GM12801 (cell line): ENCODE results near the gene SEC24B.

ENCODE experiments used
- TF ChIP-seq, protein P1 (sequence below): IDR thresholded peaks from one replicate; pipeline ENCODE4 v1.5.1; 2011; ENCODE audit warnings: control low read depth; ENCODE audit not compliant: insufficient read length; ENCODE audit errors: extremely low read depth

Gene SEC24B

DNA sequence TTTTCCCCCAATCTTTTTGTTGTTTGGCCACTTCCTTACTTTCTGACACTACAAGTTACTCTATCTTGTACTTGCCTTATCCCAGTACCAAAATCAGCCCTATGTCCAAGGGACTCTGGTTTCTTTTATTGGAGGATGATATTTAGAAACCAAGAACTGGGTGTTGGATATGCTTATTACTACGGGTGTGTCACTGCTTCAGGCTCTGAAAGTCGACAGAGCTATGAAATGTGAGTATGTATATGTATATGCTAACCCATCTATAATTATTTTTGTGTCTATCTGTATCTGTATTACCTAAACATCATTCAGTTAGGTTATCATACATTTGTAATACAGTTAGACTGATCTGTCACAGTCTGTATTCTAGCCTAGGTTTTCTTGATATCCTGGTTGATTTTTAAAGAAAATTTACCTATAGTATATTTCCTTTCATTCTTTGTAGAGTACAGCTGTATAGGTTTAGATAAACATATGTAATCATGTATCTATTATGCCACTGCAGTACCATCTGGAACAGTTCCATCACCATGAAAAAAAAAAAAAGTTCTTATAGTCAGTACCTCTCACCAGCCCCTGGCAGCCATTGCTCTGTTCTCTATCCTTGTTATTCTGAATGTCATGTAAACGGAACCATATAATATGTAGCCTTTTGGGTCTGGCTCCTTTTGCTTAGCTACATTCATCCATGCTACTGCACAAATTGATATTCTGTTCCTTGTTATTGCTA is 18.1 kb downstream of the SEC24B start:
- TF ChIP-seq, protein P1, sequence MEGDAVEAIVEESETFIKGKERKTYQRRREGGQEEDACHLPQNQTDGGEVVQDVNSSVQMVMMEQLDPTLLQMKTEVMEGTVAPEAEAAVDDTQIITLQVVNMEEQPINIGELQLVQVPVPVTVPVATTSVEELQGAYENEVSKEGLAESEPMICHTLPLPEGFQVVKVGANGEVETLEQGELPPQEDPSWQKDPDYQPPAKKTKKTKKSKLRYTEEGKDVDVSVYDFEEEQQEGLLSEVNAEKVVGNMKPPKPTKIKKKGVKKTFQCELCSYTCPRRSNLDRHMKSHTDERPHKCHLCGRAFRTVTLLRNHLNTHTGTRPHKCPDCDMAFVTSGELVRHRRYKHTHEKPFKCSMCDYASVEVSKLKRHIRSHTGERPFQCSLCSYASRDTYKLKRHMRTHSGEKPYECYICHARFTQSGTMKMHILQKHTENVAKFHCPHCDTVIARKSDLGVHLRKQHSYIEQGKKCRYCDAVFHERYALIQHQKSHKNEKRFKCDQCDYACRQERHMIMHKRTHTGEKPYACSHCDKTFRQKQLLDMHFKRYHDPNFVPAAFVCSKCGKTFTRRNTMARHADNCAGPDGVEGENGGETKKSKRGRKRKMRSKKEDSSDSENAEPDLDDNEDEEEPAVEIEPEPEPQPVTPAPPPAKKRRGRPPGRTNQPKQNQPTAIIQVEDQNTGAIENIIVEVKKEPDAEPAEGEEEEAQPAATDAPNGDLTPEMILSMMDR, result no peak

DNA sequence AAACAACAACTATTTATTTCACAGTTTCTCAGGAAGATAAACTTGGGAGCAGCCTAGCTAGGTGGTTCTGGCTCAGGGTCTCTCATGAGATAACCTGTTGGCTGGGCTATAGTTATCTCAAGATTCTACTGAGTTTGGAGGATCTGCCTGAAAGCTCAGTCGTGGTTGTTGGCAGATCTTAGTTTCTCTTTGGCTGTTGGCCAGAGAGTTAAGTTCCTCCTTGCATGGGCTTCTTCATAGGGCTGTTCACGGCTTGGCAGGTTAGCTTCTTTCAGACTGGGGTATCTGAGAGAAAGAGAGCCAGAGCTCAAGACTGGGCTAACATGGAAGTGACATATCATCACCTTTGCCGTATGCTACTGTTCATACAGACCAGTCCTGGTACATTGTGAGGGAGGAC is 28.7 kb downstream of the SEC24B start:
- TF ChIP-seq, protein P1, result no peak

DNA sequence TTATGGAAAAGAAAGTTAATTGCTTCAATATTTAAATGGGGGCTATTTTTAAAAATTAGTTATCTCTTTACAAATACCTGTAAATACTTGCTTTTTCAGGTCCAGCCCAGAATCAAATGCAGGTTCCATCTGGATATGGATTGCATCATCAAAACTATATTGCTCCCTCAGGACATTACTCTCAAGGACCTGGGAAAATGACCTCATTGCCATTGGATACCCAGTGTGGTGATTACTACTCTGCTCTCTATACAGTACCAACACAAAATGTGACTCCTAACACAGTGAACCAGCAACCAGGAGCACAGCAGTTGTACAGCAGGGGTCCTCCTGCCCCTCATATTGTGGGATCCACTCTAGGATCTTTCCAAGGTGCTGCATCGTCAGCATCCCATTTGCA is 29.2 kb downstream of the SEC24B start:
- TF ChIP-seq, protein P1, result no peak

DNA sequence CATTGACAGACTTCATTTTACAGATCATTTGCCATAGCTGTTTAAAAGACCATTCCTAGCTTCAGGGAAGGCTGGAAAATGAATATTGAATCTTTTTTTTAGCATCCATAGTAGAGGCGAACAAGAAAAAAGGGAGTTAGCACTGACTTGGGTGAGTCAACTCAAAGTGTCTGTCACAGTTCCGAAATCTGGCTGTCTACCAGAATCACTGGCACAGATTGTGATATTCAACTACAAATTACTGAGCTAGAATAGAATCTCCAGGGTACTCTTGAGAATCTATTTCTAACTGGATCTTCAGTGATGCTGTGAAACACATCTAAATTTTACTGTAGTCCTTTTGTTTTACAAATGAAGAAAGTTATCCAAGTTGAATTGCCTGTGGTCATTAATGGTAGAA is 31.5 kb downstream of the SEC24B start:
- TF ChIP-seq, protein P1, result no peak

DNA sequence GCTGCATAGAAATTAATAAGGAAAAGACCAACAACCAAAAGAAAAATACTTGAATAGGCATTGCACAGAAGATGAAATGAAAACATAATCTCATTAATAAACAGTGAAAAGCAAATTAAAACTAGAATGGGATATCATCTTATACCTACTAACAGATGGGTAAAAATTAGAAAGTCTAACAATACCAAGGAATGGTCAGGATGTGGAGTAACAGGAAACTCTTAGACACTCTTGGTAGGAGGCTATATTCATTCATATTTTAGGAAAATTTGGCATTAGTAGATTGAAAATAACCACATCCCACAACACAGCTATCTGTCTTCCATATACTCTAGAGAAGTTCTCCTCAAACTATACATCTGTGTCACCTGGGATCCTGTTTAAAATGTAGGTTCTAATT is 36.3 kb downstream of the SEC24B start:
- TF ChIP-seq, protein P1, result no peak

DNA sequence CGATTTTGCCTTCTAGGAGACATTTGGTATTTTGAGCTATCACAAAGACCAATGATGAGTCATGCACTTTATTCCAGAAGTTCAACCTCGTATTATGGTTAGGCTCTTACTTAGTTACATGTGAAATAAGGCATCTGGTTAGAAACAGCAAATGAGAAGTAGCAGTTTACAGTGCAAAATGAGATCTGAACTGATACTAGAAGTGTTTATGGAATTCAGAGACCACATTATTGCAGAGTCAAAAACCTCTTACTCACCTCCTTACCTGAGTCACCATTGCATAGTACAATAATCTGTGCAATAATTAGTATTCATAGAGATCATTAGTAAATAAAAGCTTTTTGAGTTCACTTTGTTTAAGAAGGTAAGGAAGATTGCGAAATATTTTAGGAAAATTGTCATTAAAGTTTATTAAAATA is 38.7 kb downstream of the SEC24B start:
- TF ChIP-seq, protein P1, result no peak

DNA sequence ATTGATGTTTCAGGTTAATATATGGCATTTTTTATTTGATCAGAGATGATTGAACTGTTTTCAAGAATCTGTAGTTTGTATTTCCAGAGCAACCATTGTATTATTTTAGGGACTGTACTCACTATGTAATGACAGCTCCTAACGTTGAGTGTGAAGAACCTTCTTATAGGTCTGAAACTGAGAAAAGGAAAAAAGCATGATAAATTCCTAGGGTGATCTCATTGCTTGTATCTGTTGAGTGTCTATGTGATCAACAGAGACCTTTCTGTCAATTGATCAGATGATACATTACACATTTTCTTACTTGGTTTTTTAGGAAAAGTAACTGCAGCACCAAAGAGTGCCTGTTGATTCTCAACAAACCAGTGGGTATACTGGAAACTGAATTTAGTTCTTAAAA is 40.2 kb downstream of the SEC24B start:
- TF ChIP-seq, protein P1, result no peak

DNA sequence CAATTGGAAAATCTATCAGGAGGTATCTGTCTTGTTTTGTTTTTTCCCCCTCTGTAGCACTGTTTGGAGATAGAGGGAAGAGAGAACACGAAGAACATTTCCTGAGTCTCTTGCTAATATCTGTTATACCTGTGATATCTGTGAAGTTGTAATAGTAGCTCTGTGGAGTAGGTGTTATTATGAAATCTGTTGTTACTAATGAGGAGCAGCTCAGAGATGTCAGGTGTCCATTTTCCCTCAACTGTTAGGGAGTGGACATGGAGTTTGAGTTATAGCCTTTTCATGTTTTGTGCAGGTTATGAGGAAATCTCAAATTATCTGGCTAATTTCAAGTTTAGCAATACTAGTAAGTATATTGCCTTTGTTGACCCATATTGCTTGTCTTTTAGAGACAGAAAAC is 52.4 kb downstream of the SEC24B start:
- TF ChIP-seq, protein P1, result no peak
